GM19025 (cell line): ENCODE results near the gene PDRG1.

Experiments
- ATAC-seq: cut with Tn5 transposase; IDR thresholded peaks from one replicate; pipeline ENCODE4 v1.9.1; 2021; ENCODE audit warnings: mild to moderate bottlenecking, low read depth, moderate library complexity; ENCODE audit not compliant: unreplicated experiment

Gene PDRG1

DNA sequence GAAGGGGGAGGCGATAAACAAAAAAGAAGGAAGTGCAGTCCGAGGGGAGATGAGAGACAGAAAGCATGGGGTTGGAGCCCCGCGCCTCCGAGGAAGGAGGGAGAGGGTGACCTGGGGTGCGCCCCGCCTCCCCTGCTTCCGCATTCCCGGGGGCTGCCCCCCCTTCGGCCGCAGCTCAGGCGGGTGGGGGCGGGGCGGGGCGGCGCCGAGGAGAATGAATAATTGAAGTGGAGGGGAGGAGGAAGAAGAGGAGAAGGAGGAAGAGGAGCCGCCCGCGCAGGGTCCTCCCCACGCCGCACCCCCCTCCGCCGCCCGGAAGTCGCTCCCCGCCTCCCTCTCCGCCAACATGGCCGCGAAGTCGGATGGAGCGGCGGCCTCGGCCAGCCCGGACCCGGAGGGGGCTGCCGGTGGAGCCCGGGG is 16.0 kb upstream of the PDRG1 start, which contains the start of gene XKR7:
XKR7 (plus strand) TSS at position 322 of the 420 bp plus-strand sequence; CDS start at position 347, 25 bp downstream.
- ATAC-seq: no peak

DNA sequence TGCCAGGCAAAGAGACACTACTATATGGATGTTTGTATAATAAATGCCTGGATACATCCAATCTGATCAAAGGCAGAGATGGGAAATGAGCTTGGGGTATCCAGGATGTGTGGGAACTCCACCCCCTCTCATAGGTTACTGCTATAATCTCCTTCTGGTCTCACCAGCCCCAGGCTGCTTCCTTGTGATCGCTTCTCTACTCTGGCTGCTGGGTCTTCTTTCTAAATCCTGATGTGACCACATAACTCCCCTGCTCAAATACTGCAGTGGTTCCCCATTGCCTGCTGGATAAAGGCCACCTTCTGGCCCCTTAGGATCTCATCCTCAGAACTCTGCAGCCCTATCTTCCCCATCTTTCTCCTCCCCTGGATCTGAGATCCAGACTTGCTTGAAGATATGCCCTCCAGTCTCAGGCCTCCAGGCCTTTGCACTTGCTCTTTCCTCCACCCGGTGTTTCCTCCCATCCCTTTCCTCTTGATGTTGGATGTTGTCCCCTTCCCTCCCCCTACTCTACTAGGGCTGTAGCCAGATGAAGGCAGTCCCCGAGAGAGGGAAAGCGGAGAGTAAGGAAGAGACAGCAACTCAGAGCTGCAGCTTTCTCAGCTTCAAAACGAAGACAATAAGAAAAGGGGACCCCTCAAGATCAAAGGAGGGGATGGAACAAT is 15.3 kb upstream of the PDRG1 start:
- no peak for ATAC-seq

DNA sequence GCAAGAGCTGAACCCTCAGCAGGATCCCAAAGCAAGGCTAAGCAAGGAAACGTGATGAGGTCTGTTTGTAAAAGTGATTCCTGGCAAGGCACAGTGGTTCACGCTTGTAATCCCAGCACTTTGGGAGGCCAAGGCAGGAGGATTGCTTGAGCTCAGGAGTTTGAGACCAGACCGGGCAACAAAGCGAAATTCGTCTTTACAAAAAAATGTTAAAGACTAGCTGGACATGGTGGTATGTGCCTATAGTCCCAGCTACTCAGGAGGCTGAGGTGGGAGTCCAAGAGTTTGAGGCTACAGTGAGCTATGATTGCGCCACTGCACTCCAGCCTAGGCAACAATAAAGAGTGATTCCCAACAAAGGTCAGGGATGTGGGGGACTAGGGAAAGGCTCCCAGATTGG is 12.0 kb upstream of the PDRG1 start:
- ATAC-seq: no peak

DNA sequence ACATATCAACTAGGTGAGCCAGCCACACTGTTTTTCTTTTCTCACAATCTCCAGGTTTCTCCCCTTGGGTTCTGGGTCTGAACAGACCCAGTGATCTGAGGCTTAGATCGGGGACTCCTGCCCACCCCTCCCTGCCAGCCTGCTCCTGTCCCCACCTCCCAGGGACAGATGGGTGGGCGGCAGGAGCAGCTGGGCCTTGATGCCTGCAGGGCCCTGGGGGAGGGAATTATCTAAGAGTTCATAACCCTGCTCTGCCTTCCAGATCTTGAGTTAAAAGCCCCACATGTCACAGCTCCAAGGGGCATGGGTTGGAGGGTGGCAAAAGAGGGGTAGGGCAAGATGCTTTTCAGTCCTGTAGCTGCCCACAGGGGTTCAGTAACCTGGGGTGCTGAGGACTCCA is 10.9 kb upstream of the PDRG1 start:
- no peak for ATAC-seq

DNA sequence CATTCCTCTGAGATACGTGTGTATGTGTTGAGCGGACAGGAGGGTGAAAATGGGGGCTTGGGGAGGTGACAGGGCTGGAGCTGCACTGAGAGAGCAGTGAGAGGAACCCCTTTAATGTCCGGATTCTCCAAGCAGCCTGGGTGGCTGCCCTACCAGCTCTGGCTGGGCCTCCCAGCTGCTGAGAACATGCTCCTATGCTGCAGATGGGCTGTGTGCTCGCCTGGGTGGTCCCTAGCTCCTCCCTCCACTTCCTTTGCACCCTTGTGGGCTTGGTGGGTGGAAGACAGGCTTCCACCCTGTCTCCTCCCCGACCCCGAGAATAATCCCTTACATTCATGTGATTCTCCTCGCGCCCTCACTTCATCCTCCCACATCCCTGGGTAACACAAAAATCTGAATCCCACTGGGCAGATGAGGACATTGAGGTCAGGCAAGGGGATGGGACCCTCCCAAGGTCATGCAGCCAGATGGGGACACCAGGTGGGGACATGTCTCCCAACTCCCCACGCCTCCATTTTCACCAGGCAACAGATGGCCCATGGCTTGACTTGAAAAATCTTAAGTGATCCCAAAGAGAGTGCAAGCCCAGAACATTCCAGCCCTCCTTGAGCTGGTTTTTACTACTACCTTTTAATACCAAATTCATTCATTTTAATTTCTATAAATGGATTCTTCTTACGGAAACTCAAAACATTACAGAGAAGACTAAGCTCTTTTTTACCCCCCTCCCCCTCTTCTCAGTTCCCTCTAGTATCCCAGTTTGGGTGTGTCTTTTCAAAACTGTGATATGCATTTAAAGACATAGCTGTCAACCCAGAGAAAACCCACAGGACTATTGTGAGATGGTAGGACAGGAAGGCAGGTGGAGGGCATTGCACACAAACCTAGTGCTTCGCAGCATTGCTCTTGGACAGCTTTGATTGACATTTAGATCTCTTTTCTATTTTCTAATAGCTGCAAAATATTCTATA is 5.0 kb upstream of the PDRG1 start:
- no peak for ATAC-seq

DNA sequence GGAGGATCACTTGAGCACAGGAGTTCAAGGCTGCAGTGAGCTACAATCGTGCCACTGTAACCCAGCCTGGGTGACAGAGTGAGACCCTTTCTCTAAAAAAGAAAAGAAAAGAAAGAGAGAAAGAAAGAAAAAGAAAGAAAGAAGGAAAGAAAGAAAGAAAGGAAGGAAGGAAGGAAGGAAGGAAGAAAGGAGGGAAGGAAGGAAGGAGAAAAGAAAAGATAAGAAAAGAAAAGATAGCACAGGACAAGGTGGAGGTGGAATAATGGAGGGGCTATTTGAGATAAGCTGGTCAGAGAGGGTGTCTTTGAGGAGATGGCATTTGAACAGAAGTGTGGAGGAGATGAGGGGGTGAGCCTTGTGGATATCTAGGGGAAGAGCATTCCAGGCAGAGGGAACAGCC is 2.7 kb upstream of the PDRG1 start:
- no peak for ATAC-seq

DNA sequence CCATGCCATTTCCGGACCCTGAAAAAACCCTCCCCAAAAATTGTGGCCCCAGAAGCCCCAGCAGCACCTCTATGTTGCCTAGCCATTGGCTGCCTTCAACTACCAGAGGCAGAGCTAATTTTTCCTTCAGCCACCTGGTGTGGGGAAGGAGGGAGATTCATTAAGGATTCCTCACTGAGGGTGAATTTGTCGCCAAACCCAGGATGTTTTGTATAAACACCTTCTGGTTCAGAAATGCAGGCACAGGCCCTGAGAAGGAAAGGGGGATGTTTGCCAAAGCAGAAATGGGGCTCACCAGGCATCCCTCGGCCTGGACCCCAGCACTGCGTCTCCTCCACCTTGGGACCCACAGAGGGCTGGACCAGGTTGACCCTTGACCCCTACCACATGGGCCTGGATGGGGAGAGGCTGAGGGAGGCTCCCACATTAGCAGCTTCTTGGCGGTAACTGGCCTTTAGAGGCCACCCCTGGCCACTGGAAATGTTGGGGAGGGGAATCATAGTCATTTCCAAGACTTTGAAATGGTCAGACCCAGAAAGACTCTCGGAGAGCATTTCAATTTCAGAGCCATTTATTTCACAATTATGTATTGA is 1.8 kb upstream of the PDRG1 start:
- ATAC-seq: no peak

DNA sequence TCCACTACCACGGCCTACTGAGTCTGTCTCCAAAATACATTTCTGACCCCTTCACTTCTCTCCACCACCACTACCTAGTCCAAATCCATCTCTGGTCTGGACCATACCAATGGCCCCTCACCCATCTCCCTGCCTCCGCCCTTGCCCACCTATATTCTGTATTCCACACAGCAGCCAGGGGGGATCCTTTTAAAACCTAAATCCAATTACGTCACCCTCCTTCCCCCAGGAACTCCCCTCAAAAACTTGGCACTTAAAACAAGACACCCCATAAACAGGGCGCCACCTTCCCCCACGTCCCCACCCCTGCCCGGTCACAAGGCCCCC is 680 bp downstream of the PDRG1 start:
- no peak for ATAC-seq

DNA sequence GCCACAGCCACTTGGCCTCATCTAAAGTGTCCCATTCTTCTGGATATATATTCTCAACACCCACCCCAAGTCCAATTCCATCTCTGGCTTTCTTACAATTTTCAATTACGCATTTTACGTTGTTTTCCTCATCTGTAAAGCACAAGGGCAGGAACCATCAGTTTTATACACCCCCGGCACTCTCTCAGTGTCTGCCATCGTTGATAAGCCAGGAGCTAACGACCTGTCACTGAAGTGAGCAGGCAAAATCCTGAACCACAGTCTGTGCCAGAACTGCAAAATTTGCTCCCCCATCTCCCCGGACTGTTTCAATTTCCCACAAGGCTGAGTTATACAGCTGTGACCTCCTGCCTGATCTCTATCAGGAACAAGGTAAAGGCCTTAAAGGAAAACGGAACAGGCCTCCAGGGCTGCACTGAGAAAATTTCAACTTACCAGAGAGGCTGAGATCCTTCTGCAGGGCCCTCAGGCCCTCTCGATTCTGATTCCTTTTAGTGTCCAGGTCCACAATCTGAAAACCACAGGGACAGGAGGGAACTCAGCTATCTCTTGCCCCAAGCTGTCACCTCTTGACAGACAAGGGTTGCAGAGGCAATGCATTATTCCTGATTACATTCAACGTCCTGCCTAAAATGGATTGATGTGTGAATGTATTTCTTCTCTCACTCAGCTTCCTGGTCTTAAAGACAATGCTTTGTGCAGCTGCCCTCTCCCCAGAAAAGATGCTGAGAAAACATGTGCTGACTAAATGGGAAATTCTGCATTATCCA is 1.8 kb downstream of the PDRG1 start:
- no peak for ATAC-seq

DNA sequence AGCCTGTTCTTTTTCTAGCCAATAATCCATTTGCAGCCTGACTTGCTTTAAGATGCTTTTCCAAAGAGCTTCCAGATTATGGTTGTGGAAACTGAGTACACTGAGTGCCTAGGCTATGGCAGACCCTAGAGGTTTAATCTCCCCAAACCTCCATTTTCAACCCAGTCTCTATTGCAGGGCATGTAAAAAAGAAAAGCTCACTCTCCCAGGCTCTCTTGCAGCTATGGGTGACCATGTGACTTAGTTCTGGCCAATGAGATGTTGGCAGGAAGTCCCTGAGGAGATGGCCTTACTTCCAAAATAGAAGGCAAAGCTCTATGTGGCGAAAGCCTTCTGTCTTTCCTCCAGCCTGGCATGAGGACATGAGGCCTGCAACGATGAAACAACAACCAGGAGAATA is 3.8 kb downstream of the PDRG1 start:
- ATAC-seq: no peak

DNA sequence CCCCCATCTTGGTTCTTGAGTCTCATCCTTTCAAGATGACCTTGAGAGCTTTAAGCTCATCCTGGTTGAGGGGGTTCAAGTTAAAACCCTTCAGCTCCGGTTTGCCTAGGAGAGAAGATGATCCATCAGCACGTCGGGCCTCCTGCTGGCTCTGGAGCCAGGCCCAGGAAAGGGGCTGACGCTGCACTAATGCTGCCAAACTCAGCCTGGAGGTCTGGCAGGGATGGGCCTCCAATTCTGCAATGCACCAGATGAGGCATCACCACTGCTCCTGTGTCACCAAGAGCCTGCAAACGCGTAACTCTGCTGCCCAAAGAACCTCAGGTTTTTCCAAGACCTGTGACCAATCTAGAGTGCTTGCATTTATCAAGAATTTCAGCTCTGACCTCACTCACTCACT is 6.1 kb downstream of the PDRG1 start:
- ATAC-seq: no peak

DNA sequence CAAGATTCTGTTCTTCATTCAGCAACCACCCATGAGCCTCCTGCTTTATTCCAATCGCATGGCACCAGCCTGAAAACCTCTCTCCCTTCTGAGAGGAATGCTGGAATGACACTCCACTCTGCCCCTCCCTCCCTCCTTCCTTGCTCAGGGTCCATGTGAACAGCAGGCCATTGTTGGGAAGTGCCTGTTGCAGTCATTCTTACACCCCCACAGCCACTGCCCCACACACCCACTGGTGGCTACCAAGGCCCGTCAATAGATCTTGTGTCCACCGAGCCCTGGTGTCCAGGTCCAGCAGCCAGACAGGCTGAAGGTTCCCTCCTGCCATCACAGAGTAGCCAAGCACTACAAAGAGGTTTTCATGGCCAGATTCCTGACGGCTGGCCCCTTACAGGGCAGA is 6.5 kb downstream of the PDRG1 start:
- no peak for ATAC-seq

DNA sequence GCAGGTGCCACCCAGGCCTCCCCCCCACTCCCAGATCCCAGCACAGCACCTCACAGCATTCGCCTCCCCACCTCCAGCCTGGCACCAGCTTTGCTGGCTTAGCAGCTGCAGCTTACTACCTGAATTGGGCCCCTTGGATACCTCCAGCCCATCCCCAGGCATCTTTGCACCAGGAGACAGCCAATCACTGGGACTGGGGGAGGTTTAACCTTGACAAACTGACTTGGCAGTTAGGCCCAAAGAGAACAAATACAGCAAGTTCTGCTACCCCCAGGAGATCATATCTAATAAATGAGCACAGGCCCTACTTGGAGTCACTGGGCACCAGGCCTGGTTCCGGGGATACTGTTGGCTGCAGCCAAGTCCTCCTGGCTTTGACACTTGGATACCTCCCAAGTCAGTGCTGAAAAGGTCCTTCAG is 8.8 kb downstream of the PDRG1 start:
- no peak for ATAC-seq

DNA sequence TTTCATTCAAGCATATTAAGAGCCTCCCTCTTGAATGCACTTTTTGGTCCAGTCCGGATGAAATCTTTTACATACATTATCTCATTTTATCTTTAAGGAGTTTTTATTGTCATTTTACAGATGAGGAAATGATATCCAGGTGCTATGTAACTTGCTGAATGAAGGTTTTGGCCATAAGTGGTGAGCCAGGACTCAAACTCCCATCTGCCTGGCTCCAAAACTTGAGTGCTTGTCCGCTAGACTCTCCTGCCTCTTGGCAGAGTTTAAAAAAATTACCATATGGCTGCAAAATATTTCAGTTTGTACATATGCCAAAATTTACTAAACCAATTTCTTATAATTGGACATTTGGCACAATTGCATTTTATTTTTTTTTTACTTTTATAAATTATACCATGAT is 12.2 kb downstream of the PDRG1 start:
- ATAC-seq: no peak

DNA sequence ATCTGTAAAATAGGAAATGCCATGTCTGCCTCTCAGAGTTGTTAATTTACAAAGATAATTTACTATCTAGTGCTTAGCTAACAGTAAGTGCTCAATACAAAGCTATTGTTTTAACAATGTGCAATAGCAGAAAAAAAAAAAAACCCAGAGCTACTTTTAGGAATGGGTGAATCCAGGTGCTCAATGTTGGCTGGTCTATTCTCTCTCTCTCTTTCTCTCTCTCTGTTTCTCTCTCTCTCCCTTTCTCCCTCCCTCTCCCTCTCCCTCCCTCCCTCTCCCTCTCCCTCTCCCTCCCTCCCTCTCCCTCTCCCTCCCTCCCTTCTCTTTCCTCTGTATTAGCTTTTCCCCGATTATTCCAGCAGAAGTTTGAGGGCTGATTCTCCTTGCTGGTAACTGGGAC is 14.0 kb downstream of the PDRG1 start:
- no peak for ATAC-seq

DNA sequence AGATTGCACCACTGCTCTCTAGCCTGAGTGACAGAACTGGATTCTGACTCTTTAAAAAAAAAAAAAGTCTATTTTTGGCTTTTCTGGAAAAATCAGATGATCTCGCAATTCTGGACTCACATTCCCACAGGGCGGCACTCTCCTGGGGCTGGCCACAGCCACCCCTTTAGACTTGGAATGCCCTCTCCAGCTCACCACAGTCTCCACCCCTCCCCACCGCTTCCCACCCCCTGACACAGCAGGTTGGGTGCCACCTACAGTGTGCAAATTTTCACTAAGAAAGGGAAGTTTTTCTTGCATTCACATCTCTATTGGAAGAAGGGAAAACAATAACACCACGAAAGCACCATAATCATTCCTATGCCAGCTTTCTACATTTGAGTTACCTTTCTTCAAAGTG is 15.4 kb downstream of the PDRG1 start:
- no peak for ATAC-seq

DNA sequence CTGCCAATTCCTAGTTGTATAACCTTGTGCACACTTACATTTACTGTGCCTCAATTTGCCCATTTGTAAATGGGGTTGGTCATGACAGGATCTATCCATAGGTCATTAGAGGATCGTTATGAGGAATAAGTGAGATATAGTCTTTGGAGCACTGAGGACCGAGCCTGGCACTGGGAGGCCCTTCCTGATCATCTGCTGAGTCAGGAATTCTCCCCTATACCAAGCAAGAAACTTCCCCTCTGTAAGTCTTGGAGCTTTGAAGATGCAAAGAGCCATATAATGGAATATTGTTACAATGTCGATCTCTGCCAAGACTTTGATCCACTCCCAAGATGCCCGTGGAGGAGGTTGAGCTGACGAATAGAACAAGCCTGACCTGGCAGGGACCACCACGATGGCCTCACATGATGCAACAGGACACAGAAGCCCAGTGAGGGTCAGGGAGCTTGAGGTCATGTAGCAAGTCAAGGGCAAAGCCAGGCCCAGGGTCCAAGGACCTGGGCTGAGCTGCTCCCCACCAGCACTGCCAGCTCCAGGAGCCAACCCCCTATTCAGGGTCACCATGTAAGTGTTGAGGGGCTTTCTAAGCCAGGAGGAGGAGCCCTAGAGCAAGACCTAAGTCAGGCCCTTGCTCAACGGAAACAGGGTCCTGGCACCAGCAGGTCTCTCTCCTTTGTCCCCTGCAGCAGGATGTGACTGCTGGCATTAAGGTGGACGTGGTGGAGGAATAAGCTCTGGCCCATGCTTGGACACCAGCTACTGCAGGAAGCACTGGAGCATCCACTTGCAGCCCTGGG is 16.7 kb downstream of the PDRG1 start:
- ATAC-seq: no peak

DNA sequence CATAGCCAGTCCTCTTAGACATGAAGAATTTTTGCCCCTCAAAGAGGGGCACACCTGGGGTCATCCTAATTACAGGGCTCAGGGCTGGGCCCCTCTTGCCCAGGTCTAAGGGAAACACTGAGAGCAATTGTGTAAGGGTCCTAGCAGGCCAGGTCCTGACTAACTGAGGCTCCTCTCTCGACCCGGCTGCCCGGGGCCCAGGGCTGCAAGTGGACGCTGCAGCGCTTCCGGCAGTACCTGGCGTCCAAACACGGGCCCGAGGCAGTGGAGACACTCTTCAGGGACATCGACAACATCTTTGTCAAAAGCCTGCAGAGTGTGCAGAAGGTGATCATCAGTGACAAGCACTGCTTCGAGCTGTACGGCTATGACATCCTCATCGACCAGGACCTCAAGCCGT is 17.4 kb downstream of the PDRG1 start:
- no peak for ATAC-seq

DNA sequence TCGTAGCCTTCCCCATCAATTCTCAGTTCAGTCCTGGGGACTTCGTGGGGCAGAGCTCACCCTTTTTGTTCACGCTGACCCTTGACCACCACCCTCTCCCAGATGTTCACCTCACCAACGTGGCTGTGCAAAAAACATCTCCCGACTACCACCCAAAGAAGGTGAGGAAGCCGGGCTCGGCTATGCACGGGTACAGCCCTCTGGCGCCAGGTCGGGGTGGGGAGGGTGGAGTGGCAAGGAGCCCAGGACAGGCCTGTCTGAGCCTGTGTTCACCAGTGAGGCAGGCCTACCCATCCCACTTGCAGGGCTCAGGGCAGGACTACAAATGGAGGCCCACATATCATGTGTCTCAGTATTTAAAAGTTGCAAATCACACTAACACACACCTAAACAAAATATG is 18.1 kb downstream of the PDRG1 start:
- ATAC-seq: no peak

DNA sequence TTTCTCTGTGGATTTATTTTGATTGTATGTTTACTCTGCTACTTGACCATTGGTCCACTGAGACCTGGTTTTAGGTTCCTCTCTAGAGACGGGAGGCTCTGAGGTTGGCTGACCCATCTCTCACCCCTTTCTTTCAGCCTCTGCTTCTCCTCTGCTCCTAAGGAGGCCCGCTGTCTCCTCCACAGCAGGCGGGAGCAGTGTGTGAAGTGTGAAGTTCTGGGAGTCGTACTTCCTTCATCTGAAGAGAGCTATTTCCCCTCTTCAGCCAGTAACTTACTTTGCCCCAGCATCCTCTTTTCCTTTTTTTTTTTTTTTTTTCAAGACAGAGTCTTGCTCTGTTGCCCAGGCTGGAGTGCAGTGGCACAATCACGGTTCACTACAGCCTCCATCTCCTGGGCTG is 21.1 kb downstream of the PDRG1 start:
- no peak for ATAC-seq
